Body of pancreas (tissue), 4 donors: Measurements from ENCODE around the gene PRSS57. TPM values are rescaled to one million over a fixed set of nuclear protein-coding genes. Genes with fewer than 3 reads are reported as not detected.

ENCODE experiments used
- ATAC-seq: fragments of 150-250 bp; one replicate; pipeline ENCODE4 v1.9.1; 2016
- DNase-seq, 4 donors: peaks; one replicate each; pipeline ENCODE4 v3.0.0-alpha.2; 2019
- H3K27ac ChIP-seq, 4 donors: fragments of 200-600 bp; sonication (generic); 1 replicate in 3 of 4; 2 replicates in 1 of 4; pipeline versions ENCODE4 v1.5.1 to v1.6.1; 2016 to 2019; ENCODE audit warnings: mild to moderate bottlenecking in 1 of 4, mixed read lengths in 1 of 4, moderate library complexity in 1 of 4
- H3K27me3 ChIP-seq, 2 donors: fragments of 200-600 bp; sonication (generic); one replicate each; pipeline ENCODE4 v1.6.0; 2016; ENCODE audit warnings: mild to moderate bottlenecking in 1 of 2
- H3K36me3 ChIP-seq, 2 donors: fragments of 200-600 bp; sonication (generic); replicated peaks in 1 of 2; 2 replicates each; pipeline ENCODE4 v1.5.1; 2016; ENCODE audit warnings: low read depth in 2 of 2; ENCODE audit not compliant: insufficient read depth in 1 of 2
- H3K4me1 ChIP-seq: fragments of 200-600 bp; sonication (generic); one replicate; pipeline ENCODE4 v1.6.0; 2016
- H3K4me3 ChIP-seq, 2 donors: fragments of 200-600 bp; sonication (generic); 1 replicate in 1 of 2; 2 replicates in 1 of 2; pipeline ENCODE4 v1.5.1; 2016 to 2019
- H3K9me3 ChIP-seq, 3 donors: fragments of 200-600 bp; sonication (generic); 1 replicate in 2 of 3; 2 replicates in 1 of 3; pipeline ENCODE4 v1.5.1; 2016
- POLR2A ChIP-seq, 3 donors: fragments of 450-650 bp; IDR thresholded peaks; one replicate each; pipeline ENCODE4 v1.6.1; 2016; ENCODE audit warnings: antibody characterized with exemption in 3 of 3, mild to moderate bottlenecking in 2 of 3
- whole genome bisulfite sequencing, 2 donors: methylation state at CpG; one replicate each; pipeline ENCODE4 v1.1.5; 2017; 5-methylcytosine and 5-hydroxymethylcytosine counted together
- intact Hi-C: fragments of 100-400 bp; cut with DNase I; formaldehyde crosslinking; loops from one replicate; pipeline ENCODE4 v1.15.1; 2023
- total RNA-seq, 2 donors: library from RNA; depleted of rRNA; stranded (reverse); fragments of >200 nt; gene quantifications; one replicate each; pipeline ENCODE4 v1.1.0, GENCODE V29; 2016
- TF ChIP-seq, protein P1 (sequence below), 7 experiments: fragments of 450-650 bp in 4 of 7; fragments of 200-600 bp in 3 of 7; sonication (generic) in 3 of 7; IDR thresholded peaks; one replicate each; pipeline ENCODE4 v1.5.1; 2016 to 2019; ENCODE audit warnings: antibody characterized with exemption in 7 of 7

The PRSS57 gene
- total RNA-seq, 2 donors from 2014 or later = not detected

DNA sequence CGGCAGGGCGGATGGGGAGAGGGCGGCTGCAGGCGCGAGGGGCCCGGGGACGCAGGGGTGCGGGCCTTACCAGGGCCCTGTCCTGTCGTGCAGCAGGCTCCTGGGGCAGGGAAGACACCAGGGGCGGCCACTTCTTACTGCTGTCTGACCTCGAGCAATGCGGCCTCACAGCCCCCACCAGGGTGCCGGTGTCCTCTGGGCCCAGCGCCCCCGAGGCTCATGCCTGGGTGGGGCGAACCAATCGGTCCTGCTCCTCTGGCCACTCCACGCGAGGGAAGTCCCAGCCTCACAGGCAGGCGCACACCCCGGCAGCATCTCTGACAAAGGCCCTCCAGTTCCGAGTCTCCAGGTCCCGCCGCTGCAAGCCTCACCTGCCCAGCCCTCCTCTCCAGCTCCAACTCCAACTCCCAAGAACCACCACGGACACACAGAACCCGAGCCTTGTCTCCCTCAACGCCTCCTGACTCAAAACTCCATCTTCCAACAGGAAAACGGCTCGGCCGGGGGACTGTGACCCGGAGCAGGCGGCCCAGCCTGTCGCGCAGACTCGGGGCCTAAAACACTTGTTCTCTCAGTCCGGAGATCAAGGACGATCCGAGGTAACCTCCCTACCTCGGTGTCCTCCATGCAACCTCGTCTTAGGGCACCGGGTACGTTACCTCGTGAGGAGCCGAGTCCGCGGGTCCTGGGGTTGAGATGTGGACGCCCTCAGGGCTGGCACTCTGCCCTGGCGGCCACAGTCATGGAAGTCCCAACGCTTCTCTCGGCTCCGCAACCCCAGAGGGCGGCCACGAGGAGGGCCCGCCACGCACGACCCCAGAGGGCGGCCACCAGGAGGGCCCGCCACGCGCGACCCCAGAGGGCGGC, 49.1 kb downstream of the PRSS57 start:
- DNase-seq = no peak
- H3K9me3 ChIP-seq = no peaks in the 10 kb centered on the region
- no peak overlapping the region for H3K4me3 ChIP-seq
- 91 to 94% methylated on average over 13 to 50 of the region's 62 CpGs for WGBS, 2 donors
- no peaks in the 10 kb centered on the region for H3K4me1 ChIP-seq
- H3K27ac ChIP-seq = no peak overlapping the region
- no peak for ATAC-seq
- no peaks in the 10 kb centered on the region for H3K27me3 ChIP-seq
- peaks cover 13 to 16% of the 10 kb centered on the region in 2 donors for H3K36me3 ChIP-seq
- intact Hi-C loops = no loop called here
- TF ChIP-seq, protein P1, sequence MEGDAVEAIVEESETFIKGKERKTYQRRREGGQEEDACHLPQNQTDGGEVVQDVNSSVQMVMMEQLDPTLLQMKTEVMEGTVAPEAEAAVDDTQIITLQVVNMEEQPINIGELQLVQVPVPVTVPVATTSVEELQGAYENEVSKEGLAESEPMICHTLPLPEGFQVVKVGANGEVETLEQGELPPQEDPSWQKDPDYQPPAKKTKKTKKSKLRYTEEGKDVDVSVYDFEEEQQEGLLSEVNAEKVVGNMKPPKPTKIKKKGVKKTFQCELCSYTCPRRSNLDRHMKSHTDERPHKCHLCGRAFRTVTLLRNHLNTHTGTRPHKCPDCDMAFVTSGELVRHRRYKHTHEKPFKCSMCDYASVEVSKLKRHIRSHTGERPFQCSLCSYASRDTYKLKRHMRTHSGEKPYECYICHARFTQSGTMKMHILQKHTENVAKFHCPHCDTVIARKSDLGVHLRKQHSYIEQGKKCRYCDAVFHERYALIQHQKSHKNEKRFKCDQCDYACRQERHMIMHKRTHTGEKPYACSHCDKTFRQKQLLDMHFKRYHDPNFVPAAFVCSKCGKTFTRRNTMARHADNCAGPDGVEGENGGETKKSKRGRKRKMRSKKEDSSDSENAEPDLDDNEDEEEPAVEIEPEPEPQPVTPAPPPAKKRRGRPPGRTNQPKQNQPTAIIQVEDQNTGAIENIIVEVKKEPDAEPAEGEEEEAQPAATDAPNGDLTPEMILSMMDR (IDR thresholded peaks at IDR 0.05) = no peak
- no peak for TF ChIP-seq POLR2A (IDR thresholded peaks at IDR 0.05)

GRCh38 chr19:644789-645188, 50.5 kb downstream of the PRSS57 start:
- Histone ChIP-seq H3K36me3 (peaks cover 7 to 15% of the 10 kb centered on the region in 2 donors), H3K4me1 (peaks cover 4% of the 10 kb centered on the region), H3K9me3 (no peaks in the 10 kb centered on the region), H3K27ac (no peak overlapping the region), H3K27me3 (no peaks in the 10 kb centered on the region), H3K4me3 (no peak overlapping the region)
- ATAC-seq = no peak
- intact Hi-C loops = no loop called here
- no peak for DNase-seq
- no peak for TF ChIP-seq POLR2A (IDR thresholded peaks at IDR 0.05)
- TF ChIP-seq, protein P1 (IDR thresholded peaks at IDR 0.05) = no peak
- WGBS, 2 donors = 60 to 88% methylated on average over 4 to 12 of the region's 14 CpGs

GRCh38 chr19:644363-644762, 50.9 kb downstream of the PRSS57 start:
- no peak for ATAC-seq
- TF ChIP-seq, protein P1 (IDR thresholded peaks at IDR 0.05) = no peak
- TF ChIP-seq POLR2A (IDR thresholded peaks at IDR 0.05) = no peak
- Histone ChIP-seq H3K4me1 (peaks cover 5% of the 10 kb centered on the region), H3K27ac (no peak overlapping the region), H3K4me3 (no peak overlapping the region), H3K27me3 (no peaks in the 10 kb centered on the region), H3K9me3 (no peaks in the 10 kb centered on the region), H3K36me3 (peaks cover 7 to 13% of the 10 kb centered on the region in 2 donors)
- WGBS, 2 donors = 72% methylated on average over 21 to 22 of the region's 28 CpGs
- intact Hi-C loops = no loop called here
- DNase-seq = no peak

DNA sequence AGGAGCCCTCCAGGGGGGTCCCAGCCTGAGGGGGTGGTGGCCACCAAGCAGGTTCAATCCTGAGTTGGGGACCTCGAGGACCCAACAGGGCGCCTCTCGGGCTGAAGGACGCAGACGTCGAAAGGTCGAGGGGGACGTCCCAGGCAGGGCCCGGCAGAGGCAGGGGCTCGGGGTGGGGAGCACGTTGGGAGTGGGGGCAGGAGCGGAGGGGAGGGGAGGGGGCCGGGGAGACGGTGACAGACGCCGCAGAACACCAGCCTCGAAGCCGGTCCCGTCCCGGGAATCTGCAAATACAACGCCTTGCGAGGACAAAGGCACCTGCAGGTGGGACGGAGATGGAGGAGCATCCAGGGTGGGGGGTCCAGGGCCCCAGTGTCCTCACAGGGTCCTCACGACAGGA, 51.5 kb downstream of the PRSS57 start:
- Histone ChIP-seq H3K4me3 (no peak overlapping the region), H3K4me1 (peaks cover 11% of the 10 kb centered on the region), H3K36me3 (peaks cover 5 to 11% of the 10 kb centered on the region in 2 donors), H3K27ac (no peak overlapping the region), H3K27me3 (no peaks in the 10 kb centered on the region), H3K9me3 (no peaks in the 10 kb centered on the region)
- WGBS, 2 donors = 80 to 89% methylated on average over 12 to 23 of the region's 24 CpGs
- DNase-seq (no peak), ATAC-seq (no peak)
- intact Hi-C loops = no loop called here
- no peak for TF ChIP-seq POLR2A (IDR thresholded peaks at IDR 0.05)
- TF ChIP-seq, protein P1 (IDR thresholded peaks at IDR 0.05) = no peak
